Suprapubic skin (tissue), 4 donors: ENCODE results near the gene PLD3. TPM values are rescaled to one million over a fixed set of nuclear protein-coding genes. Genes with fewer than 3 reads are reported as not detected.

Experiments used
- DNase-seq, 2 donors: peaks; one replicate each; pipeline ENCODE4 v3.0.0-alpha.2; 2019; ENCODE audit warnings: low spot score in 2 of 2
- H3K27ac ChIP-seq: fragments of 200-600 bp; sonication (generic); one replicate; pipeline ENCODE4 v1.5.1; 2019
- H3K27me3 ChIP-seq: fragments of 200-600 bp; sonication (generic); one replicate; pipeline ENCODE4 v1.5.1; 2019
- H3K36me3 ChIP-seq: fragments of 200-600 bp; sonication (generic); one replicate; pipeline ENCODE4 v1.5.1; 2019
- H3K4me1 ChIP-seq: fragments of 200-600 bp; sonication (generic); one replicate; pipeline ENCODE4 v1.5.1; 2019
- H3K4me3 ChIP-seq: fragments of 200-600 bp; sonication (generic); one replicate; pipeline ENCODE4 v1.5.1; 2019; ENCODE audit warnings: mild to moderate bottlenecking
- H3K9me3 ChIP-seq: fragments of 200-600 bp; sonication (generic); one replicate; pipeline ENCODE4 v1.5.1; 2019
- CTCF ChIP-seq, 2 donors: fragments of 200-600 bp in 1 of 2; fragments of 450-650 bp in 1 of 2; sonication (generic) in 1 of 2; IDR thresholded peaks; one replicate each; pipeline ENCODE4 v1.5.1; 2016 to 2019; ENCODE audit warnings: antibody characterized with exemption in 2 of 2, mild to moderate bottlenecking in 1 of 2, moderate library complexity in 1 of 2
- EP300 ChIP-seq: sonication (generic); formaldehyde crosslinking; IDR thresholded peaks from one replicate; pipeline ENCODE4 v1.6.1; 2017; ENCODE audit warnings: antibody characterized with exemption
- POLR2A ChIP-seq, 2 donors: fragments of 450-650 bp; IDR thresholded peaks; one replicate each; pipeline ENCODE4 v1.6.1; 2017; ENCODE audit warnings: antibody characterized with exemption in 2 of 2, mild to moderate bottlenecking in 2 of 2, moderate library complexity in 2 of 2
- POLR2AphosphoS5 ChIP-seq, 3 donors: sonication (generic); formaldehyde crosslinking; IDR thresholded peaks; one replicate each; pipeline ENCODE4 v1.6.1; 2017; ENCODE audit warnings: antibody characterized with exemption in 3 of 3
- WGBS: methylation state at CpG from one replicate; pipeline ENCODE4 v1.1.5; 2018; 5-methylcytosine and 5-hydroxymethylcytosine counted together
- total RNA-seq, 4 donors: library from RNA; depleted of rRNA; stranded (reverse); fragments of >200 nt; gene quantifications; one replicate each; pipeline ENCODE4 v1.1.0, GENCODE V29; 2016

PLD3 gene
- total RNA-seq, 4 donors from 2014 or later: 173 to 231 (median 202) TPM

DNA sequence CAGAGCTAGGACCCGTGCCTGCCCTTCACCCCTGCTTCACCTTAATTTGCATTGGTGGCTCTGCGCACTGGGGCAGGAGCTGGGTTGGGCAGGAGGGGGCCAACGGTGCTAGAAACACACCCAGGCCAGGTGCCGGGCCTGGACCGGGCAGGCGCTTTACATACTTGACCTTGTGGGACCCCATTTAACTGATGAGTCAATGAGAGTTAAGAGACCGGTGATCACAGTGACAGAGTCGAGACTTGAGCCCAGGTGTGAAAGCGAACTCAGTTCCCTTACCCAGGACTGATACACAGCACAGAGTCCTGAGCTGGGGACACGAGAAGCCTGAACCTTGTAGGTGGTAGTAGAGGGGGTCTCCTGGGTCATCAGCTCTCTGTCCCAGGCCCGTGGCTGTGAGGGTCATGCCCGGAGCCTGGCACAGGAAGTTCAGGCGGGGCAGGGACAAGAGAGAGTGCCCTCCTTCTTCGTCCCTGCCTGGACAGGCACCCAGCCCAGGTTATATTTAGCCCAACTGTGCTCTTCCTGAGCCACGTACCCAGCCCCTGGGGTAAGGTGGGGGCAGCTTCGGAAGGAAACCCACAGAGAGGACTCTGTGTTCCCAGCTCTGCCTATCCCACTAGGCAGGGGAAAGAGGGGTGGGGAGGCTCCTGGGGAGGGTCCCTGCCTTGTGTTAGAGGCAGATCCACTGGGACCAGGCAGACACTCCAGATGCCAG lies 62.8 kb downstream of the PLD3 start:
- DNase-seq: no peak
- Histone ChIP-seq H3K27me3 (no peaks in the 10 kb centered on the region), H3K4me1 (peaks cover 29% of the 10 kb centered on the region), H3K9me3 (no peaks in the 10 kb centered on the region), H3K4me3 (no peak overlapping the region), H3K27ac (peak overlapping the region; percentile 0), H3K36me3 (no peaks in the 10 kb centered on the region)
- 61% methylated on average over 10 of the region's 16 CpGs for WGBS
- TF ChIP-seq POLR2AphosphoS5 (IDR thresholded peaks at IDR 0.05) (no peak), POLR2A (IDR thresholded peaks at IDR 0.05) (no peak), EP300 (no peak), CTCF (IDR thresholded peaks at IDR 0.05) (no peak)

GRCh38 chr19:40411958-40412499 lies 63.5 kb downstream of the PLD3 start:
- H3K4me3 ChIP-seq: no peak overlapping the region
- no peaks in the 10 kb centered on the region for H3K36me3 ChIP-seq
- H3K27me3 ChIP-seq: no peaks in the 10 kb centered on the region
- H3K4me1 ChIP-seq: peaks cover 30% of the 10 kb centered on the region
- 62% methylated on average over 6 of the region's 8 CpGs for WGBS
- H3K9me3 ChIP-seq: no peaks in the 10 kb centered on the region
- TF ChIP-seq EP300: no peak
- TF ChIP-seq POLR2AphosphoS5 (IDR thresholded peaks at IDR 0.05): no peak
- TF ChIP-seq POLR2A (IDR thresholded peaks at IDR 0.05): no peak
- TF ChIP-seq CTCF (IDR thresholded peaks at IDR 0.05): no peak
- DNase-seq: no peak
- no peak overlapping the region for H3K27ac ChIP-seq

GRCh38 chr19:40412866-40413265 lies 64.4 kb downstream of the PLD3 start:
- H3K27ac ChIP-seq: no peak overlapping the region
- H3K4me3 ChIP-seq: no peak overlapping the region

GRCh38 chr19:40413291-40413845 lies 64.9 kb downstream of the PLD3 start, which contains the start of gene PRX:
Gene PRX (minus strand): TSS chr19:40413378. CDS start chr19:40407932, 5,446 bp downstream.
- 46% methylated on average over 18 of the region's 18 CpGs for WGBS
- H3K9me3 ChIP-seq: no peaks in the 10 kb centered on the region
- no peaks in the 10 kb centered on the region for H3K36me3 ChIP-seq
- peaks cover 36% of the 10 kb centered on the region for H3K4me1 ChIP-seq
- H3K27ac ChIP-seq: no peak within 1 kb of the TSS
- no peaks in the 10 kb centered on the region for H3K27me3 ChIP-seq
- no peak for DNase-seq
- no peak within 1 kb of the TSS for H3K4me3 ChIP-seq
- TF ChIP-seq CTCF (IDR thresholded peaks at IDR 0.05): no peak
- no peak for TF ChIP-seq POLR2AphosphoS5 (IDR thresholded peaks at IDR 0.05)
- no peak for TF ChIP-seq POLR2A (IDR thresholded peaks at IDR 0.05)
- no peak for TF ChIP-seq EP300

More at GRCh38 chr19:40412866-40413265, 64.4 kb downstream of the PLD3 start:
- Histone ChIP-seq H3K4me1 (peaks cover 36% of the 10 kb centered on the region), H3K9me3 (no peaks in the 10 kb centered on the region), H3K27me3 (no peaks in the 10 kb centered on the region), H3K36me3 (no peaks in the 10 kb centered on the region)
- WGBS: 80% methylated on average over 1 of the region's 4 CpGs
- TF ChIP-seq EP300 (no peak), POLR2AphosphoS5 (IDR thresholded peaks at IDR 0.05) (no peak), POLR2A (IDR thresholded peaks at IDR 0.05) (no peak), CTCF (IDR thresholded peaks at IDR 0.05) (no peak)
- DNase-seq: no peak
